Right cardiac atrium (tissue), 5 donors: ENCODE data around the gene IFNK. TPM values are rescaled to one million over a fixed set of nuclear protein-coding genes. Genes with fewer than 3 reads are reported as not detected.
"Not testable (repeated sequence)": the region's sequence is repeated elsewhere in the genome, so short reads cannot be mapped to it uniquely, and the experiment has no call there.

Experiments used
- ATAC-seq, 2 donors: fragments of 200-7000 bp; cut with Tn5 transposase; one replicate each; pipeline versions ENCODE4 v1.8.0 to v1.9.1; 2020; ENCODE audit warnings: moderate library complexity in 2 of 2, mild to moderate bottlenecking in 1 of 2
- DNase-seq, 3 donors: peaks; one replicate each; pipeline ENCODE4 v3.0.0-alpha.2; 2020
- H3K27ac ChIP-seq: one replicate; pipeline ENCODE4 v1.5.1; 2013; ENCODE audit warnings: mild to moderate bottlenecking, low read length, control low read depth, moderate library complexity
- H3K27me3 ChIP-seq: one replicate; pipeline ENCODE4 v1.6.1; 2013; ENCODE audit not compliant: control insufficient read depth, insufficient read depth
- H3K4me1 ChIP-seq: one replicate; pipeline ENCODE4 v1.6.1; 2013; ENCODE audit warnings: low read length; ENCODE audit not compliant: control insufficient read depth, insufficient read depth
- H3K4me3 ChIP-seq: one replicate; pipeline ENCODE4 v1.5.1; 2013; ENCODE audit warnings: low read length, control low read depth
- H3K9me3 ChIP-seq: one replicate; pipeline ENCODE4 v1.6.1; 2013; ENCODE audit warnings: low read length; ENCODE audit not compliant: control insufficient read depth
- WGBS: extraction: QIAGEN DNeasy Blood & Tissue Kit; methylation state at CpG from one replicate; pipeline ENCODE4 v1.1.7; 2013; 5-methylcytosine and 5-hydroxymethylcytosine counted together
- intact Hi-C, 4 donors: fragments of 100-400 bp; cut with DNase I; formaldehyde crosslinking; loops; one replicate each; pipeline versions ENCODE4 v1.11.0 to v1.14.0; 2022 to 2023
- polyA plus RNA-seq: library from polyadenylated mRNA; stranded (reverse); fragments of 200-250 nt; gene quantifications from one replicate; pipeline ENCODE4 v1.2.3, GENCODE V29; 2013
- total RNA-seq, 4 donors: library from RNA; stranded (reverse); fragmentation: NEBNext Ultra II Directional; extraction: Animal tissue kit (Norgen Biotek cat#: 25700); gene quantifications; one replicate each; pipeline ENCODE4 v1.2.1, GENCODE V29; 2021
- donor health status: healthy with polysubstance abuse.
- donor health status: DM: no; HTN: yes; CAD: no.
- donor health status: DM: no; HTN: no; CAD: no.
- donor health status: DM: no; HTN: yes; CAD: no; lungs with severe emphysema.
- donor health status: DM: yes; HTN: yes; CAD: no.

Gene IFNK
- total and polyA plus RNA-seq, 5 donors = not detected

- ATAC-seq (no peak), DNase-seq (no peak)
- H3K4me3 ChIP-seq = no peak overlapping the region
- H3K27ac ChIP-seq = no peak overlapping the region
- no peaks in the 10 kb centered on the region for H3K27me3 ChIP-seq
- 87% methylated on average over 5 of the region's 5 CpGs for WGBS
- H3K4me1 ChIP-seq = no peaks in the 10 kb centered on the region
- H3K9me3 ChIP-seq = no peaks in the 10 kb centered on the region
- intact Hi-C loops = no loop called here
Observed at GRCh38 chr9:27489087-27489876, 34.8 kb upstream of the IFNK start.

- Histone ChIP-seq H3K27me3 (no peaks in the 10 kb centered on the region), H3K4me1 (peaks cover 3% of the 10 kb centered on the region), H3K9me3 (no peaks in the 10 kb centered on the region), H3K27ac (no peak overlapping the region), H3K4me3 (no peak overlapping the region)
- WGBS = 68% methylated on average over 1 of the region's 1 CpG
- ATAC-seq = no peak
- intact Hi-C loops = no loop called here
- DNase-seq = no peak
Observed at GRCh38 chr9:27491154-27491553, 32.9 kb upstream of the IFNK start.

GRCh38 chr9:27495480-27496134 is 28.5 kb upstream of the IFNK start:
- 36% methylated on average over 3 of the region's 3 CpGs for WGBS
- intact Hi-C loops = no loop called here
- peak in 1 of 2 donors; percentile 64 for ATAC-seq
- Histone ChIP-seq H3K4me1 (peaks cover 4% of the 10 kb centered on the region), H3K9me3 (no peaks in the 10 kb centered on the region), H3K4me3 (no peak overlapping the region), H3K27ac (no peak overlapping the region), H3K27me3 (no peaks in the 10 kb centered on the region)
- no peak for DNase-seq

GRCh38 chr9:27496135-27496504 is 28.0 kb upstream of the IFNK start:
- ATAC-seq = no peak
- no peak overlapping the region for H3K27ac ChIP-seq
- no peak overlapping the region for H3K4me3 ChIP-seq

GRCh38 chr9:27497883-27498417 is 26.1 kb upstream of the IFNK start:
- intact Hi-C loops = no loop called here
- no peak overlapping the region for H3K4me3 ChIP-seq
- no peak overlapping the region for H3K27ac ChIP-seq
- peaks cover 4% of the 10 kb centered on the region for H3K4me1 ChIP-seq
- no peaks in the 10 kb centered on the region for H3K27me3 ChIP-seq
- no peaks in the 10 kb centered on the region for H3K9me3 ChIP-seq
- ATAC-seq = no peak
- WGBS = 68% methylated on average over 11 of the region's 11 CpGs
- peak in 1 of 3 donors; percentile 34 for DNase-seq

More at GRCh38 chr9:27496135-27496504, 28.0 kb upstream of the IFNK start:
- Histone ChIP-seq H3K27me3 (no peaks in the 10 kb centered on the region), H3K9me3 (no peaks in the 10 kb centered on the region), H3K4me1 (peaks cover 4% of the 10 kb centered on the region)
- intact Hi-C loops = no loop called here
- 55% methylated on average over 3 of the region's 3 CpGs for WGBS
- DNase-seq = no peak

GRCh38 chr9:27499451-27499850 is 24.6 kb upstream of the IFNK start:
- H3K27me3 ChIP-seq = no peaks in the 10 kb centered on the region
- H3K27ac ChIP-seq = no peak overlapping the region
- peak in 1 of 2 donors; percentile 59 for ATAC-seq
- no peak for DNase-seq
- intact Hi-C loops = no loop called here
- peaks cover 4% of the 10 kb centered on the region for H3K4me1 ChIP-seq
- H3K4me3 ChIP-seq = no peak overlapping the region
- WGBS = 46% methylated on average over 2 of the region's 2 CpGs
- no peaks in the 10 kb centered on the region for H3K9me3 ChIP-seq

GRCh38 chr9:27500902-27501301 is 23.2 kb upstream of the IFNK start:
- H3K27ac ChIP-seq, intact Hi-C loops, H3K9me3 ChIP-seq, H3K4me3 ChIP-seq, H3K4me1 ChIP-seq, DNase-seq, H3K27me3 ChIP-seq, ATAC-seq: not testable (repeated sequence)
- 89% methylated on average over 3 of the region's 3 CpGs for WGBS

GRCh38 chr9:27503623-27504022 is 20.5 kb upstream of the IFNK start:
- intact Hi-C loops = no loop called here
- ATAC-seq (no peak), DNase-seq (no peak)
- no peak overlapping the region for H3K4me3 ChIP-seq
- H3K4me1 ChIP-seq = no peaks in the 10 kb centered on the region
- H3K9me3 ChIP-seq = no peaks in the 10 kb centered on the region
- no peak overlapping the region for H3K27ac ChIP-seq
- WGBS = 89% methylated on average over 4 of the region's 4 CpGs
- H3K27me3 ChIP-seq = no peaks in the 10 kb centered on the region

GRCh38 chr9:27504259-27504658 is 19.8 kb upstream of the IFNK start:
- Histone ChIP-seq H3K4me1 (no peaks in the 10 kb centered on the region), H3K27ac (no peak overlapping the region), H3K4me3 (no peak overlapping the region), H3K27me3 (no peaks in the 10 kb centered on the region), H3K9me3 (no peaks in the 10 kb centered on the region)
- no peak for ATAC-seq
- no peak for DNase-seq
- intact Hi-C loops = no loop called here

- DNase-seq (no peak), ATAC-seq (no peak)
- Histone ChIP-seq H3K9me3 (no peaks in the 10 kb centered on the region), H3K27me3 (no peaks in the 10 kb centered on the region), H3K4me3 (no peak overlapping the region), H3K4me1 (no peaks in the 10 kb centered on the region), H3K27ac (no peak overlapping the region)
- 71% methylated on average over 5 of the region's 5 CpGs for WGBS
- intact Hi-C loops = loop anchor here in 1 of 4 donors (5.0 kb wide), 1 partner anchor 118 kb away; no protein-coding TSS in a partner anchor
Observed at GRCh38 chr9:27505744-27506161, 18.3 kb upstream of the IFNK start.

GRCh38 chr9:27506981-27507380 is 17.1 kb upstream of the IFNK start:
- no peaks in the 10 kb centered on the region for H3K27me3 ChIP-seq
- intact Hi-C loops = loop anchor here in 1 of 4 donors (5.0 kb wide), 1 partner anchor 120 kb away; no protein-coding TSS in a partner anchor
- DNase-seq = no peak
- 69% methylated on average over 2 of the region's 2 CpGs for WGBS
- H3K27ac ChIP-seq = no peak overlapping the region
- H3K4me3 ChIP-seq = no peak overlapping the region
- H3K9me3 ChIP-seq = no peaks in the 10 kb centered on the region
- H3K4me1 ChIP-seq = no peaks in the 10 kb centered on the region
- ATAC-seq = no peak
